Measurements from ENCODE around the gene APC2. TPM values are rescaled to one million over a fixed set of nuclear protein-coding genes. Genes with fewer than 3 reads are reported as not detected.
"Not testable (repeated sequence)": the region's sequence is repeated elsewhere in the genome, so short reads cannot be mapped to it uniquely, and the experiment has no call there.

APC2 gene
- total RNA-seq, 2 experiments from 2014 or later, result 0.57 to 5.5 TPM

- no peak overlapping the region for H2AFZ ChIP-seq (ENCODE audit: low read length)
- H4K20me1 ChIP-seq (ENCODE audit: insufficient read depth, low read length), result no peaks in the 10 kb centered on the region
- H3K4me1 ChIP-seq (ENCODE audit: insufficient read depth, low read length, poor library complexity, severe bottlenecking), result no peaks in the 10 kb centered on the region
- no peak for TF ChIP-seq EZH2phosphoT487 (IDR thresholded peaks at IDR 0.05; ENCODE audit: borderline replicate concordance, low read depth, low read length)
- TF ChIP-seq CTCF (conservative IDR thresholded peaks at IDR 0.05; ENCODE audit: low read length), result no peak
- H3K9me3 ChIP-seq (ENCODE audit: low read length), result no peaks in the 10 kb centered on the region
- no peak overlapping the region for H3K27ac ChIP-seq (ENCODE audit: low read depth, low read length, poor library complexity, severe bottlenecking)
- no peaks in the 10 kb centered on the region for H3K79me2 ChIP-seq (ENCODE audit: insufficient read depth, low read depth, low read length)
- intact Hi-C loops (cut with micrococcal nuclease; ENCODE audit: unreplicated experiment), result no loop called here
- H3K4me2 ChIP-seq (ENCODE audit: low read length), result no peak overlapping the region
- H3K36me3 ChIP-seq (ENCODE audit: insufficient read depth, low read length), result no peaks in the 10 kb centered on the region
- H3K9me2 ChIP-seq (ENCODE audit: insufficient read depth, low read length), result no peaks in the 10 kb centered on the region
- no peak overlapping the region for H3K4me3 ChIP-seq (ENCODE audit: low read depth, low read length, poor library complexity, severe bottlenecking)
- ChIA-PET POLR2A (interaction anchor here (0.7 kb wide), 1 partner anchor 485 kb away, joined by 5 read pairs; no protein-coding TSS in a partner anchor), CTCF (ENCODE audit: unreplicated experiment) (no interaction called here)
- no TSS peak for BruUV-seq (replicated peaks)
- no peak for DNase-seq (ENCODE audit: low spot score)
These were observed 65.2 kb downstream of the APC2 start for GRCh38 chr19:1514986-1515721.

GRCh38 chr19:1516395-1516753 lies 66.5 kb downstream of the APC2 start:
- Histone ChIP-seq H3K4me2 (ENCODE audit: low read length) (peak overlapping the region; percentile 12; the same call in 1 of the 2 replicates), H3K4me3 (ENCODE audit: low read depth, low read length, poor library complexity, severe bottlenecking) (no peak overlapping the region), H3K27ac (ENCODE audit: low read depth, low read length, poor library complexity, severe bottlenecking) (no peak overlapping the region), H3K4me1 (ENCODE audit: insufficient read depth, low read length, poor library complexity, severe bottlenecking) (no peaks in the 10 kb centered on the region), H4K20me1 (ENCODE audit: insufficient read depth, low read length) (no peaks in the 10 kb centered on the region), H3K9me3 (ENCODE audit: low read length) (no peaks in the 10 kb centered on the region), H3K9me2 (ENCODE audit: insufficient read depth, low read length) (no peaks in the 10 kb centered on the region), H3K79me2 (ENCODE audit: insufficient read depth, low read depth, low read length) (no peaks in the 10 kb centered on the region), H3K36me3 (ENCODE audit: insufficient read depth, low read length) (no peaks in the 10 kb centered on the region), H2AFZ (ENCODE audit: low read length) (no peak overlapping the region; the same call in 1 of the 2 replicates)
- ChIA-PET CTCF (ENCODE audit: unreplicated experiment) (no interaction called here), POLR2A (no interaction called here)
- peak; percentile 56 for DNase-seq (ENCODE audit: low spot score)
- intact Hi-C loops (cut with micrococcal nuclease; ENCODE audit: unreplicated experiment), result no loop called here
- no peak for TF ChIP-seq EZH2phosphoT487 (IDR thresholded peaks at IDR 0.05; ENCODE audit: borderline replicate concordance, low read depth, low read length)
- TF ChIP-seq CTCF (conservative IDR thresholded peaks at IDR 0.05; ENCODE audit: low read length), result no peak
- no TSS peak for BruUV-seq (replicated peaks)

DNA sequence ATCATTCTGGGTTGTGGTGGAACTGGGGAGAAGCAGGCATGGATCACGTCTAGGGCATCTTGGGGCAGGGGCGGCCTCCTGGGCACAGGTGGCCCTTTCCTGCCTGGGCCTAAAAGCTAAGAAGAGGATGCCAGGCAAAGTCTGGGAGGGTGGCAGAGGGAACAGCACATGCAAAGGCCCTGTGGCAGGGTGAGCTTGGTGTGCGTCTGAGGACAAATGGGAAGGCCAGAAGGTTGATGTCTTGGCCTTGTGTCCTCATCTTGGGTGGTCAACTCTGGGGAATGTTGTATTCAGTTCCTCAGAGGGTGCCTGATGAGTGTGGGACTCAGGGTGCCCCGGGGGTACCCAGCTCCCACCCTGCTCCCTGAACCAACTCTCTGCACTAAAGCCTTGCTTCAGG lies 68.5 kb downstream of the APC2 start:
- no peak overlapping the region for H2AFZ ChIP-seq (ENCODE audit: low read length)
- CTCF ChIA-PET (ENCODE audit: unreplicated experiment), result no interaction called here
- intact Hi-C loops (cut with micrococcal nuclease; ENCODE audit: unreplicated experiment), result no loop called here

DNA sequence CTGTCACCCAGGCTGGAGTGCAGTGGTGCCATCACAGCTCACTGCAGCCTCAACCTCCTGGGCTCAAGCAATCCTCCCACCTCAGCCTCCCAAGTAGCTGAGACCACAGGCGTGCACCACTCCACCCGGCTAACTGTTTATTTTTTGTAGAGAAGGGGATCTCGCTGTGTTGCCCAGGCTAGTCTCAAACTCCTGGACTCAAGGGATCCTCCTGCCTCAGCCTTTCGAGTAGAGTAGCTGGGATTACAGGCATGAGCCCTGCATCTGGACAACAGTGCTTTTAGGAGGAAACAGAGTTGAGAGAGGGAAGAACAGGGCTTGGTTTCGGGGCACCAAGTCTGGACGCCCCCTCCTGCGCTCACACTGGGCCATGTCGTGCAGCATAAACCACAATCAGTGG lies 69.9 kb downstream of the APC2 start:
- H3K4me3 ChIP-seq (ENCODE audit: low read depth, low read length, poor library complexity, severe bottlenecking); BruUV-seq (replicated peaks); POLR2A ChIA-PET; H3K79me2 ChIP-seq (ENCODE audit: insufficient read depth, low read depth, low read length); DNase-seq (ENCODE audit: low spot score); intact Hi-C loops (cut with micrococcal nuclease; ENCODE audit: unreplicated experiment); H3K9me3 ChIP-seq (ENCODE audit: low read length); H3K36me3 ChIP-seq (ENCODE audit: insufficient read depth, low read length); H3K4me1 ChIP-seq (ENCODE audit: insufficient read depth, low read length, poor library complexity, severe bottlenecking); H4K20me1 ChIP-seq (ENCODE audit: insufficient read depth, low read length); CTCF ChIA-PET (ENCODE audit: unreplicated experiment); H3K27ac ChIP-seq (ENCODE audit: low read depth, low read length, poor library complexity, severe bottlenecking); H3K4me2 ChIP-seq (ENCODE audit: low read length); H2AFZ ChIP-seq (ENCODE audit: low read length); H3K9me2 ChIP-seq (ENCODE audit: insufficient read depth, low read length): not testable (repeated sequence)

More for the DNA sequence above, 68.5 kb downstream of the APC2 start:
- POLR2A ChIA-PET, result no interaction called here
- Histone ChIP-seq H3K79me2 (ENCODE audit: insufficient read depth, low read depth, low read length) (no peaks in the 10 kb centered on the region), H3K4me1 (ENCODE audit: insufficient read depth, low read length, poor library complexity, severe bottlenecking) (no peaks in the 10 kb centered on the region), H3K4me2 (ENCODE audit: low read length) (no peak overlapping the region), H4K20me1 (ENCODE audit: insufficient read depth, low read length) (no peaks in the 10 kb centered on the region), H3K9me3 (ENCODE audit: low read length) (no peaks in the 10 kb centered on the region), H3K9me2 (ENCODE audit: insufficient read depth, low read length) (no peaks in the 10 kb centered on the region), H3K4me3 (ENCODE audit: low read depth, low read length, poor library complexity, severe bottlenecking) (no peak overlapping the region), H3K36me3 (ENCODE audit: insufficient read depth, low read length) (no peaks in the 10 kb centered on the region), H3K27ac (ENCODE audit: low read depth, low read length, poor library complexity, severe bottlenecking) (no peak overlapping the region)
- no peak for TF ChIP-seq EZH2phosphoT487 (IDR thresholded peaks at IDR 0.05; ENCODE audit: borderline replicate concordance, low read depth, low read length)
- TF ChIP-seq CTCF (conservative IDR thresholded peaks at IDR 0.05; ENCODE audit: low read length), result no peak
- no peak for DNase-seq (ENCODE audit: low spot score)
- BruUV-seq (replicated peaks), result no TSS peak
